ENCODE results near the gene SEPTIN5. TPM values are rescaled to one million over a fixed set of nuclear protein-coding genes. Genes with fewer than 3 reads are reported as not detected.

The SEPTIN5 gene
- total and polyA plus RNA-seq, 9 of the 15 experiments (the other 6 are each of a cell fraction or from before 2014, with no cell fraction given), result 0.03 to 195 (median 119) TPM

GRCh38 chr22:19754701-19755144 is 40.4 kb downstream of the SEPTIN5 start:
- in situ Hi-C loops (cut with MboI) (no loop called here), intact Hi-C loops (cut with micrococcal nuclease) (loop anchor here (5.0 kb wide), 1 partner anchor 138 kb away; no protein-coding TSS in a partner anchor)
- no peak overlapping the region for H3K4me2 ChIP-seq (ENCODE audit: insufficient read depth, low read length)
- no peak for DNase-seq (ENCODE audit: extremely low read depth in 1 of 4, low spot score in 3 of 4)
- no peak overlapping the region for H2AFZ ChIP-seq (ENCODE audit: low read depth, low read length)
- no peak for ATAC-seq
- H3K9me1 ChIP-seq (ENCODE audit: control insufficient read depth, insufficient read depth, low read length), result peaks cover 2% of the 10 kb centered on the region
- H4K20me1 ChIP-seq (replicated peaks; ENCODE audit: control insufficient read depth, insufficient read depth, low read length), result peaks cover 58% of the 10 kb centered on the region
- H3K9me3 ChIP-seq (replicated peaks; ENCODE audit: control insufficient read depth, insufficient read depth, low read depth, low read length), result no peaks in the 10 kb centered on the region; the same call in 1 of the 2 replicates
- H3K9ac ChIP-seq (ENCODE audit: insufficient read depth in 1 of 2, low read depth in 2 of 2, low read length in 2 of 2), result peak overlapping the region in 1 of 2 experiments; percentile 21; a peak in 1 of 4 replicates
- H3K27ac ChIP-seq (ENCODE audit: extremely low read depth, low read depth, low read length), result no peak overlapping the region
- FAIRE-seq, result no peak
- 30% methylated on average over 14 of the region's 14 CpGs for WGBS (ENCODE audit: insufficient coverage, low coverage, missing lambda C conversion rate)
- no TSS peak for BruUV-seq (replicated peaks)
- no peak overlapping the region for H3K4me3 ChIP-seq
- ChIA-PET CTCF (ENCODE audit: low intra/inter-chr PET ratio) (interaction anchor here (1.4 to 3.8 kb wide), 2 partner anchors 155 to 158 kb away, joined by 3 to 91 read pairs; no protein-coding TSS in a partner anchor), POLR2A (interaction anchor here (0.6 to 4.5 kb wide), 7 partner anchors 9 to 162 kb away, joined by 3 to 37 read pairs (median 6); no protein-coding TSS in a partner anchor)
- no peaks in the 10 kb centered on the region for H3K36me3 ChIP-seq (ENCODE audit: control insufficient read depth, insufficient read depth, low read length)
- H3K4me1 ChIP-seq (replicated peaks in 1 of 2; ENCODE audit: control insufficient read depth in 2 of 2, insufficient read depth in 2 of 2, low read length in 2 of 2), result peaks cover 12 to 80% of the 10 kb centered on the region in 2 experiments; a peak in 4 of 5 replicates
- H3K79me2 ChIP-seq (ENCODE audit: control insufficient read depth, insufficient read depth, low read length), result no peaks in the 10 kb centered on the region
- H3K27me3 ChIP-seq (ENCODE audit: control insufficient read depth in 2 of 2, insufficient read depth in 2 of 2, low read length in 2 of 2), result peaks cover 59 to 91% of the 10 kb centered on the region in 2 experiments; a peak in 4 of 5 replicates
- TF ChIP-seq ZNF232 (CRISPR knock-in tag; IDR thresholded peaks at IDR 0.05) (no peak), GABPB2 (CRISPR knock-in tag; conservative IDR thresholded peaks at IDR 0.05) (no peak), HDAC6 (IDR thresholded peaks at IDR 0.05; ENCODE audit: low read depth, low read length) (0 out of 2 replicates have a peak, but pooled peaks have one; percentile 35), DEAF1 (CRISPR knock-in tag; IDR thresholded peaks at IDR 0.05) (no peak), ZBTB5 (IDR thresholded peaks at IDR 0.05) (no peak), HOXB6 (CRISPR knock-in tag; IDR thresholded peaks at IDR 0.05; ENCODE audit: borderline replicate concordance) (no peak), PPARD (CRISPR knock-in tag; IDR thresholded peaks at IDR 0.05) (no peak), THAP7 (CRISPR knock-in tag; IDR thresholded peaks at IDR 0.05) (no peak), MAFK (IDR thresholded peaks at IDR 0.05; ENCODE audit: low read length) (no peak), MCM7 (IDR thresholded peaks at IDR 0.05) (no peak), E2F1 (CRISPR knock-in tag; IDR thresholded peaks at IDR 0.05) (no peak), CBFA2T2 (conservative IDR thresholded peaks at IDR 0.05) (peak; percentile 10; the same call in 1 of the 2 replicates), SUPT5H (IDR thresholded peaks at IDR 0.05) (no peak), ZKSCAN1 (IDR thresholded peaks at IDR 0.05; ENCODE audit: low read depth, low read length) (no peak), CHD4 (IDR thresholded peaks at IDR 0.05; ENCODE audit: insufficient read depth, insufficient replicate concordance, low read depth, low read length, poor library complexity, severe bottlenecking) (peak; percentile 15), ARID3A (IDR thresholded peaks at IDR 0.05; ENCODE audit: borderline replicate concordance, low read depth, low read length) (no peak)
